T-helper 2 cell treated with Interferon-gamma antibody and Interleukin-4, amounts not matched to agents 100 ng/mL and 5 ng/mL, for 36 hours (primary cell): ENCODE data around the gene GRAMD1A. TPM values are rescaled to one million over a fixed set of nuclear protein-coding genes. Genes with fewer than 3 reads are reported as not detected.
"Not testable (repeated sequence)": the region's sequence is repeated elsewhere in the genome, so short reads cannot be mapped to it uniquely, and the experiment has no call there.

Experiments
- intact Hi-C: fragments of 100-400 bp; cut with micrococcal nuclease; formaldehyde crosslinking; loops from one replicate; pipeline ENCODE4 v1.15.1; 2023
- total RNA-seq: library from RNA; stranded (reverse); gene quantifications from 2 replicates; pipeline ENCODE4 v1.2.3, GENCODE V29; 2022

The GRAMD1A gene
- total RNA-seq, 1 donor from 2014 or later = 67.3 TPM

- intact Hi-C loops = no loop called here
Observed at GRCh38 chr19:35049456-35049855, 49.3 kb downstream of the GRAMD1A start.

GRCh38 chr19:35050662-35051061 is 50.5 kb downstream of the GRAMD1A start:
- intact Hi-C loops = not testable (repeated sequence)

- intact Hi-C loops = not testable (repeated sequence)
Observed at GRCh38 chr19:35051268-35051667, 51.1 kb downstream of the GRAMD1A start.

- intact Hi-C loops = no loop called here
Observed at GRCh38 chr19:35051796-35052195, 51.7 kb downstream of the GRAMD1A start.

GRCh38 chr19:35052599-35053190 is 52.6 kb downstream of the GRAMD1A start:
- intact Hi-C loops = no loop called here

GRCh38 chr19:35053667-35054293 is 53.7 kb downstream of the GRAMD1A start:
- intact Hi-C loops = no loop called here

- intact Hi-C loops = no loop called here
Observed at GRCh38 chr19:35054626-35055025, 54.5 kb downstream of the GRAMD1A start.

- intact Hi-C loops = no loop called here
Observed at GRCh38 chr19:35055715-35056179, 55.6 kb downstream of the GRAMD1A start.

- intact Hi-C loops = no loop called here
Observed at GRCh38 chr19:35056513-35057063, 56.5 kb downstream of the GRAMD1A start.

GRCh38 chr19:35058370-35058769 is 58.2 kb downstream of the GRAMD1A start:
- intact Hi-C loops = no loop called here

- intact Hi-C loops = no loop called here
Observed at GRCh38 chr19:35059006-35059798, 59.1 kb downstream of the GRAMD1A start.

- intact Hi-C loops = loop anchor here (10.0 kb wide), 1 partner anchor 155 kb away; no protein-coding TSS in a partner anchor
Observed at GRCh38 chr19:35059799-35060091, 59.6 kb downstream of the GRAMD1A start.

GRCh38 chr19:35060160-35060855 is 60.2 kb downstream of the GRAMD1A start:
- intact Hi-C loops = loop anchor here (10.0 kb wide), 1 partner anchor 154 kb away; no protein-coding TSS in a partner anchor

GRCh38 chr19:35061583-35062373 is 61.7 kb downstream of the GRAMD1A start:
- intact Hi-C loops = loop anchor here (10.0 kb wide), 1 partner anchor 153 kb away; no protein-coding TSS in a partner anchor

GRCh38 chr19:35062942-35063341 is 62.8 kb downstream of the GRAMD1A start:
- intact Hi-C loops = loop anchor here (10.0 kb wide), 1 partner anchor 152 kb away; no protein-coding TSS in a partner anchor

GRCh38 chr19:35063940-35064818 is 64.1 kb downstream of the GRAMD1A start:
- intact Hi-C loops = loop anchor here (10.0 kb wide), 1 partner anchor 151 kb away; no protein-coding TSS in a partner anchor

GRCh38 chr19:35065574-35065973 is 65.5 kb downstream of the GRAMD1A start:
- intact Hi-C loops = loop anchor here (10.0 kb wide), 1 partner anchor 149 kb away; no protein-coding TSS in a partner anchor

GRCh38 chr19:35066121-35066520 is 66.0 kb downstream of the GRAMD1A start:
- intact Hi-C loops = loop anchor here (10.0 kb wide), 1 partner anchor 149 kb away; no protein-coding TSS in a partner anchor
